HepG2 (cell line): ENCODE measurements around the gene FIBP. TPM values are rescaled to one million over a fixed set of nuclear protein-coding genes. Genes with fewer than 3 reads are reported as not detected.

Experiments
- ATAC-seq: fragments of 200-7000 bp; cut with Tn5 transposase; 3 replicates; pipeline ENCODE4 v1.9.1; 2020; ENCODE audit warnings: mild to moderate bottlenecking, moderate library complexity
- BruUV-seq: library from RNA; stranded (reverse); fragments of 400-500 nt; replicated peaks from 2 replicates; lab custom pipeline; 2021; lab: Mats Ljungman, UMichigan
- CTCF ChIA-PET: fragments of 300-600 bp; formaldehyde crosslinking; extraction: SDS; loops from one replicate; lab custom pipeline; 2021; ENCODE audit warnings: low total read pairs, inconsistent platforms, low intra/inter-chr PET ratio; lab: Yijun Ruan, JAX
- POLR2A ChIA-PET: fragments of 350-600 bp; sonication (Branson Sonifier 250); formaldehyde crosslinking; loops from one replicate; lab custom pipeline; 2020; ENCODE audit warnings: antibody characterized with exemption, inconsistent platforms; lab: Yijun Ruan, JAX
- DNase-seq: peaks from one replicate; pipeline ENCODE4 v3.0.0-alpha.2; 2015; ENCODE audit warnings: low spot score
- FAIRE-seq: peaks from 3 replicates; lab custom pipeline; 2011; peaks lifted over from hg19 to GRCh38; lab: Jason Lieb, UNC
- H2AFZ ChIP-seq: one replicate; pipeline ENCODE4 v1.6.1; 2011; ENCODE audit warnings: low read length, inconsistent platforms
- H3K27ac ChIP-seq: fragments of 300-600 bp; 3 replicates; pipeline ENCODE4 v1.8.0; 2011; ENCODE audit warnings: mixed run types, mild to moderate bottlenecking, mixed read lengths, low read length, inconsistent platforms; ENCODE audit not compliant: insufficient read depth; ENCODE audit errors: extremely low read length
- H3K27me3 ChIP-seq, 2 experiments: fragments of 200-600 bp in 1 of 2; 2 replicates in 1 of 2; 3 replicates in 1 of 2; pipeline versions ENCODE4 v1.6.0 to v1.8.0; 2011; ENCODE audit warnings: low read length in 2 of 2, mild to moderate bottlenecking in 2 of 2, moderate library complexity in 2 of 2, inconsistent platforms in 1 of 2; ENCODE audit not compliant: insufficient read depth in 2 of 2, control insufficient read depth in 1 of 2
- H3K36me3 ChIP-seq, 2 experiments: fragments of 200-600 bp in 1 of 2; replicated peaks in 1 of 2; 2 replicates in 1 of 2; 3 replicates in 1 of 2; pipeline versions ENCODE4 v1.5.1 to v1.8.0; 2011; ENCODE audit warnings: low read length in 2 of 2, inconsistent platforms in 1 of 2; ENCODE audit not compliant: insufficient read depth in 2 of 2, control insufficient read depth in 1 of 2
- H3K4me1 ChIP-seq: 2 replicates; pipeline ENCODE4 v1.5.1; 2012; ENCODE audit warnings: low read length, inconsistent platforms; ENCODE audit not compliant: insufficient read depth
- H3K4me2 ChIP-seq: 2 replicates; pipeline ENCODE4 v1.6.0; 2011; ENCODE audit warnings: low read depth, low read length, inconsistent platforms
- H3K4me3 ChIP-seq, 3 experiments: fragments of 200-600 bp in 1 of 3; sonication (generic), shearing (Covaris generic) in 1 of 3; replicated peaks in 1 of 3; 2 replicates each; pipeline ENCODE4 v1.5.1; 2011 to 2016; ENCODE audit warnings: low read length in 3 of 3, inconsistent platforms in 2 of 3, low read depth in 2 of 3, mild to moderate bottlenecking in 2 of 3, control low read depth in 1 of 3, mixed read lengths in 1 of 3; ENCODE audit not compliant: insufficient read depth in 1 of 3
- H3K79me2 ChIP-seq: one replicate; pipeline ENCODE4 v1.6.1; 2011; ENCODE audit warnings: low read length, inconsistent platforms; ENCODE audit not compliant: insufficient read depth
- H3K9ac ChIP-seq: 2 replicates; pipeline ENCODE4 v1.6.0; 2011; ENCODE audit warnings: mild to moderate bottlenecking, low read depth, low read length, inconsistent platforms; ENCODE audit not compliant: insufficient read depth
- H3K9me3 ChIP-seq: 2 replicates; pipeline ENCODE4 v1.5.1; 2012; ENCODE audit warnings: mild to moderate bottlenecking, low read length
- H4K20me1 ChIP-seq: 2 replicates; pipeline ENCODE4 v1.6.0; 2011; ENCODE audit warnings: inconsistent platforms, mild to moderate bottlenecking, low read length, moderate library complexity; ENCODE audit not compliant: insufficient read depth
- ARNT2 ChIP-seq: sonication (generic); formaldehyde crosslinking; IDR thresholded peaks from 2 replicates; pipeline ENCODE4 v1.8.0; 2022; ENCODE audit warnings: mild to moderate bottlenecking, low read depth, missing genetic modification reagents, moderate library complexity
- ATF3 ChIP-seq: sonication (generic); formaldehyde crosslinking; IDR thresholded peaks from 2 replicates; pipeline ENCODE4 v1.4.0; 2020; ENCODE audit warnings: missing genetic modification reagents
- DR1 ChIP-seq: sonication (generic); formaldehyde crosslinking; IDR thresholded peaks from 2 replicates; pipeline ENCODE4 v1.8.0; 2021; ENCODE audit warnings: mild to moderate bottlenecking, missing genetic modification reagents, inconsistent platforms
- IKZF4 ChIP-seq: sonication (generic); formaldehyde crosslinking; IDR thresholded peaks from 2 replicates; pipeline ENCODE4 v1.5.1; 2020; ENCODE audit warnings: borderline replicate concordance, mild to moderate bottlenecking, low read depth, missing genetic modification reagents; ENCODE audit errors: not compliant biosample characterization
- IRF2 ChIP-seq: IDR thresholded peaks from 2 replicates; pipeline ENCODE4 v1.6.1; 2018; ENCODE audit warnings: missing genetic modification reagents, missing compliant biosample characterization
- KDM5B ChIP-seq: sonication (generic); formaldehyde crosslinking; IDR thresholded peaks from 2 replicates; pipeline ENCODE4 v1.4.0; 2020; ENCODE audit warnings: missing genetic modification reagents, mild to moderate bottlenecking, borderline replicate concordance
- KLF16 ChIP-seq, 2 experiments: sonication (generic) in 1 of 2; formaldehyde crosslinking in 1 of 2; IDR thresholded peaks; 2 replicates each; pipeline versions ENCODE4 v1.6.1 to v1.8.0; 2016 to 2023; ENCODE audit warnings: missing genetic modification reagents in 2 of 2, missing compliant biosample characterization in 1 of 2
- LBX2 ChIP-seq: sonication (generic); formaldehyde crosslinking; IDR thresholded peaks from 2 replicates; pipeline ENCODE4 v1.5.0; 2020; ENCODE audit warnings: missing genetic modification reagents, mild to moderate bottlenecking, borderline replicate concordance
- MAFG ChIP-seq: sonication (generic); formaldehyde crosslinking; IDR thresholded peaks from 2 replicates; pipeline ENCODE4 v1.5.1; 2020; ENCODE audit warnings: mild to moderate bottlenecking, missing genetic modification reagents
- MAFK ChIP-seq, 2 experiments: IDR thresholded peaks in 1 of 2; conservative IDR thresholded peaks in 1 of 2; 2 replicates each; pipeline ENCODE4 v1.6.1; 2011; ENCODE audit warnings: improper control_type of control experiment in 2 of 2, low read length in 2 of 2
- PLRG1 ChIP-seq: fragments of 450-650 bp; conservative IDR thresholded peaks from 2 replicates; pipeline ENCODE4 v1.6.1; 2016
- POLR2AphosphoS2 ChIP-seq: IDR thresholded peaks from 2 replicates; pipeline ENCODE4 v1.6.1; 2011; ENCODE audit warnings: low read depth, low read length, improper control_type of control experiment
- RAD51 ChIP-seq: fragments of 450-650 bp; IDR thresholded peaks from 2 replicates; pipeline ENCODE4 v1.6.1; 2016; ENCODE audit warnings: borderline replicate concordance
- SAP130 ChIP-seq: IDR thresholded peaks from 2 replicates; pipeline ENCODE4 v1.6.1; 2016; ENCODE audit warnings: low read depth
- TERF1 ChIP-seq: sonication (generic); formaldehyde crosslinking; IDR thresholded peaks from 2 replicates; pipeline ENCODE4 v1.8.0; 2022; ENCODE audit warnings: mild to moderate bottlenecking, missing genetic modification reagents, moderate library complexity
- ZBTB33 ChIP-seq: sonication (generic); formaldehyde crosslinking; IDR thresholded peaks from 2 replicates; pipeline ENCODE4 v1.4.0; 2020; ENCODE audit warnings: missing genetic modification reagents
- ZBTB8A ChIP-seq: sonication (generic); formaldehyde crosslinking; IDR thresholded peaks from 2 replicates; pipeline ENCODE4 v1.4.0; 2020; ENCODE audit warnings: mild to moderate bottlenecking, low read depth, missing genetic modification reagents, borderline replicate concordance
- ZFY ChIP-seq: sonication (generic); formaldehyde crosslinking; IDR thresholded peaks from 2 replicates; pipeline ENCODE4 v1.4.0; 2020; ENCODE audit warnings: missing genetic modification reagents
- ZNF282 ChIP-seq: fragments of 450-650 bp; IDR thresholded peaks from 2 replicates; pipeline ENCODE4 v1.6.1; 2018; ENCODE audit not compliant: partially characterized antibody
- ZNF543 ChIP-seq: sonication (generic); formaldehyde crosslinking; IDR thresholded peaks from 2 replicates; pipeline ENCODE4 v1.4.0; 2020; ENCODE audit warnings: mild to moderate bottlenecking, missing genetic modification reagents
- ZNF616 ChIP-seq: sonication (generic); formaldehyde crosslinking; IDR thresholded peaks from 2 replicates; pipeline ENCODE4 v1.5.0; 2020; ENCODE audit warnings: low read depth, mild to moderate bottlenecking, missing genetic modification reagents
- WGBS: methylation state at CpG from one replicate; pipeline ENCODE4 v1.1.6; 2017; ENCODE audit warnings: low lambda C conversion rate; 5-methylcytosine and 5-hydroxymethylcytosine counted together
- in situ Hi-C: cut with HindIII; loops from 2 replicates; pipeline ENCODE4 v1.10.0; 2017; ENCODE audit warnings: low pct_unique_long_range_greater_than_20kb; ENCODE audit not compliant: extremely low pct_ligation_motif_present
- intact Hi-C: fragments of 100-400 bp; cut with micrococcal nuclease; formaldehyde crosslinking; loops from one replicate; pipeline ENCODE4 v1.10.0; 2022; ENCODE audit not compliant: unreplicated experiment
- polyA plus RNA-seq, 8 experiments: library from polyadenylated mRNA; depleted of rRNA in 3 of 8; stranded (reverse) in 7 of 8; unstranded in 1 of 8; fragments of >200 nt; fragmentation: Illumina TruSeq in 4 of 8; extraction: Trizol in 4 of 8; gene quantifications; 2 replicates each; pipeline versions ENCODE4 v1.2.1 to v1.2.3, GENCODE V29; 2011 to 2016; ENCODE audit warnings: low read depth in 4 of 8, missing spikeins in 1 of 8, mixed read lengths in 1 of 8; ENCODE audit not compliant: insufficient read depth in 1 of 8
- total RNA-seq, 5 experiments: library from RNA; depleted of rRNA; stranded (reverse); fragments of >200 nt; fragmentation: Illumina TruSeq; extraction: Trizol; gene quantifications; 2 replicates each; pipeline ENCODE4 v1.2.3, GENCODE V29; 2016; ENCODE audit warnings: low read depth in 1 of 5

FIBP gene
- total and polyA plus RNA-seq, 2 of the 13 experiments (the other 11 are each of a cell fraction or from before 2014, with no cell fraction given), result 42.9 to 62.1 TPM

GRCh38 chr11:65916391-65916790, 28.1 kb upstream of the FIBP start (continued):
- TF ChIP-seq ZNF543, result no peak

- intact Hi-C loops, result no loop called here
- FAIRE-seq, result no peak
- Histone ChIP-seq H3K4me2 (peak overlapping the region; percentile 73), H3K27ac (no peak overlapping the region), H3K4me1 (peaks cover 66% of the 10 kb centered on the region), H3K36me3 (no peaks in the 10 kb centered on the region; a peak in 1 of 5 replicates), H3K9ac (no peak overlapping the region; the same call in 1 of the 2 replicates), H3K4me3 (peak overlapping the region in 1 of 3 experiments; percentile 48; a peak in 1 of 6 replicates), H4K20me1 (no peaks in the 10 kb centered on the region), H3K27me3 (peaks cover 0 to 2% of the 10 kb centered on the region in 2 experiments; a peak in 1 of 5 replicates), H3K79me2 (peaks cover 11% of the 10 kb centered on the region), H2AFZ (no peak overlapping the region), H3K9me3 (no peaks in the 10 kb centered on the region)
- CTCF ChIA-PET, result no interaction called here
- peak; percentile 34 for ATAC-seq
- POLR2A ChIA-PET, result interaction anchor here (1.0 to 5.0 kb wide), 6 partner anchors 13 to 57 kb away, joined by 3 to 59 read pairs (median 10); partner anchors contain the start of genes CCDC85B, FIBP, FOSL1 and MUS81
- no TSS peak for BruUV-seq
- in situ Hi-C loops, result no loop called here
- peak; percentile 74 for DNase-seq
- 9% methylated on average over 11 of the region's 13 CpGs for WGBS
- no peak for TF ChIP-seq IKZF4 (CRISPR knock-in tag)
- TF ChIP-seq ATF3 (CRISPR knock-in tag), result peak; percentile 73
- no peak for TF ChIP-seq ZNF282
- no peak for TF ChIP-seq ZBTB33 (CRISPR knock-in tag)
- no peak; the same call in 1 of the 2 replicates for TF ChIP-seq MAFG (CRISPR knock-in tag)
- TF ChIP-seq KLF16 (CRISPR knock-in tag; IDR thresholded peaks at IDR 0.05), result no peak
- TF ChIP-seq KDM5B (CRISPR knock-in tag), result no peak
- TF ChIP-seq ZFY (CRISPR knock-in tag), result peak; percentile 6; the same call in 1 of the 2 replicates
- TF ChIP-seq PLRG1, result no peak
- no peak for TF ChIP-seq ARNT2 (CRISPR knock-in tag)
- TF ChIP-seq DR1 (CRISPR knock-in tag), result no peak
- TF ChIP-seq LBX2 (CRISPR knock-in tag), result no peak
- peak; percentile 77 for TF ChIP-seq SAP130 (CRISPR knock-in tag)
- no peak for TF ChIP-seq POLR2AphosphoS2
- TF ChIP-seq IRF2, result no peak
- no peak for TF ChIP-seq RAD51
- no peak for TF ChIP-seq TERF1 (CRISPR knock-in tag)
- TF ChIP-seq ZNF616 (CRISPR knock-in tag), result no peak
- TF ChIP-seq ZBTB8A (CRISPR knock-in tag), result no peak
- TF ChIP-seq MAFK (conservative IDR thresholded peaks at IDR 0.05 in 1 of 2, IDR thresholded peaks at IDR 0.05 in 1 of 2; ENCODE audit: low read length in 2 of 2), result peak; percentile 37 to 60; a peak in 2 of 4 replicates
Measured at GRCh38 chr11:65915821-65916251, 27.6 kb upstream of the FIBP start.
